Stimulated activated naive CD8-positive, alpha-beta T cell treated with anti-CD3 and anti-CD28 coated beads, Interleukin-15, amount 100 ng/mL, for 72 hours (primary cell): Measurements from ENCODE around the gene TMEM245.
"Not testable (repeated sequence)": the region's sequence is repeated elsewhere in the genome, so short reads cannot be mapped to it uniquely, and the experiment has no call there.

Experiments
- ATAC-seq: fragments of 150-1000 bp; cut with Tn5 transposase; 2 replicates; pipeline ENCODE4 v1.10.0; 2021; ENCODE audit warnings: mild to moderate bottlenecking, moderate library complexity
- DNase-seq, 2 donors: peaks; one replicate each; pipeline ENCODE4 v3.0.0; 2021 to 2022
- H3K27ac Mint-ChIP-seq, 2 donors: one replicate each; pipeline ENCODE4 v1.8.0; 2022; ENCODE audit warnings: mild to moderate bottlenecking in 2 of 2, mixed read lengths in 2 of 2, moderate library complexity in 2 of 2
- H3K27me3 Mint-ChIP-seq: one replicate; pipeline ENCODE4 v1.8.0; 2022; ENCODE audit warnings: mixed read lengths
- H3K4me1 Mint-ChIP-seq: one replicate; pipeline ENCODE4 v1.8.0; 2022; ENCODE audit warnings: mild to moderate bottlenecking, mixed read lengths
- H3K4me3 Mint-ChIP-seq, 2 donors: one replicate each; pipeline ENCODE4 v1.8.0; 2022; ENCODE audit warnings: mild to moderate bottlenecking in 2 of 2, mixed read lengths in 2 of 2, moderate library complexity in 1 of 2
- H3K9me3 Mint-ChIP-seq, 2 donors: one replicate each; pipeline ENCODE4 v1.8.0; 2022; ENCODE audit warnings: mixed read lengths in 2 of 2

TMEM245 gene

DNA sequence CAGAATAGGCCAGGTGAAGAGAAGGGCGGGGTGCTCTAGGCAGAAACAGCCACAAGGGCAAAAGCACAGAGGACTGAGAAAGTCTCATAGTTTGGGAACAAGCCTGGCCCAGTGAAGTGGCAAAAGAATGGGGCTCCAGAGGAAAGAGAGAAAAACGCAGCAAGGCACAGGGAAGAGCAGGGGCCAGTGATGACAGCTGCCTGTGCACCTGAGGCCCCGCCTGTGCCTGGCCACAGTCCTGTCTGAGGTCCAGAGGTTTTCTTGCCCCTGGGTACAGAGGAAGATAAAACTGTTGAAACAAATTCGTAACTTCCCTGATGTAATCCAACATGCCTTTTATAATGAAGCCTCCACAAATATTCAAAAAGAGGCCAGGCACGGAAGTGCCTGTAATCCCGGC lies 25.3 kb upstream of the TMEM245 start:
- DNase-seq (no peak), ATAC-seq (no peak)
- no peaks in the 10 kb centered on the region for H3K27me3 Mint-ChIP-seq
- H3K9me3 Mint-ChIP-seq: no peaks in the 10 kb centered on the region
- H3K4me3 Mint-ChIP-seq: no peak overlapping the region
- H3K27ac Mint-ChIP-seq: no peak overlapping the region
- H3K4me1 Mint-ChIP-seq: peaks cover 6% of the 10 kb centered on the region

DNA sequence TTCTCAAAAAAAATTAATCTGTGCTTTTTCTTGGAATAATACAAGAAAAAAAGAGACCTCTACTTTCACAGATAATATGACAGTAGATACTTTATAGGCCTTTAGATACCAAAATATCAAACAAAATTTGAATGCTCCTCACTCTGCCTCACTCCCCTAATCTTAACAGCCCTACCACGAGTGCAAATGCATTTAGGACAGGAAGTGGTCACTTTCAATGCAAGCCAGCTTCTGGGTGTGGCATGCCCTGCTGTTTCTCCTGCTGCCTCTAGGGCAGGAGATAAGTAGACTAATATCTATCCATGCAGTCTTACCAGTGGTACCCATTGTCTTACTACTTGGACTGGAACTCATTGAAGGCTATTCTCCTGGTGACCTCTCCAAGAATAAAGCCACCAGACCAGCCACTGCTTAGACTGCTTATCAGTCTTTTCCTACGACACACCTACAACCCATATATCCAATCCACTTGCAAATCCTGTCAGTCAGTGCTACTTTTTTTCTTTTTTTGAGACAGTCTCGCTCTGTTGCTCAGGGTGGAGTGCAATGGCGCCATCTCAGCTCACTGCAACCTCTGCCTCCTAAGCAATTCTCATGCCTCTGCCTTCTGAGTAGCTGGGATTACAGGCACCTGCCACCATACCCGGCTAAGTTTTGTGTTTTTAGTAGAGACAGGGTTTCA lies 24.3 kb upstream of the TMEM245 start:
- Mint-ChIP-seq H3K4me3 (no peak overlapping the region), H3K4me1 (peaks cover 6% of the 10 kb centered on the region), H3K9me3 (no peaks in the 10 kb centered on the region), H3K27me3 (no peaks in the 10 kb centered on the region), H3K27ac (no peak overlapping the region)
- ATAC-seq (peak; percentile 94), DNase-seq (peak in 1 of 2 donors; percentile 42)

DNA sequence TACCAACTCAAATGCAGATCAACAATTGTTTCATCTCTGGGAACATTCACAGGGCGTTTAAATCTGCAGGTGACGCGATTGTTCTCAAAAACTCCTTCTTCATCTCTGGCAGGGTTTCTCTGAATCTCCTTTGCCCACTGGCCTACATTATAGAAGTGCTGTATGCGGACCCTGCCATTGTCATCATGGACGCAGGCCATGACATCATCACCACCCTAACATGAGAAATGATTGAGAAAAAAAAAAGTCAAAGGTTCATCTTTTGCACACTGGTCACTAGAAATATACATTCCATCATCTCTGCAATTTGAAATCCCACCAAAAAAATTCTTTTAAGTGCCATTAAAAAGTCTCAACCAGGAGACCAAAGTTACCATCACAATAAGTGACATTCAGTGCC lies 21.6 kb upstream of the TMEM245 start:
- no peaks in the 10 kb centered on the region for H3K9me3 Mint-ChIP-seq
- H3K4me3 Mint-ChIP-seq: no peak overlapping the region
- DNase-seq: no peak
- H3K4me1 Mint-ChIP-seq: peaks cover 6% of the 10 kb centered on the region
- H3K27ac Mint-ChIP-seq: no peak overlapping the region
- H3K27me3 Mint-ChIP-seq: no peaks in the 10 kb centered on the region
- no peak for ATAC-seq

DNA sequence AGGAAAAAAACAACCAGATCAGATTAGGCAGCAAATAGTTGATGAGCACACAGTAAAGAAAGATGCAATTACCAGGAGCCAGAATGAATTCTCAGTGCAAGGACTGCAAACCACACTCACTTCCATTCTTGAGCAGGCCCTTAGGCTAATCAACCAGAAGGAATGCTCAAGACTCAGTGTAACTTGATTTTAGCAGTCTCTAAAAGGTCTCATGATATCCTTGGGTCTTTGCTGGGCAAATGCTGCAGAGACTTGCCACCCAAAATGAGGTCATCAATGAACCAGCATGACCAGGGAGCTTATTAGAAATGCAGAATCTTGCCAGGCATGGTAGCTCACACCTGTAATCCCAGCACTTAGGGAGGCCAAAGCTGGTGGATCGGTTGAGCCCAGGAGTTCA lies 20.1 kb upstream of the TMEM245 start:
- peaks cover 6% of the 10 kb centered on the region for H3K4me1 Mint-ChIP-seq
- no peaks in the 10 kb centered on the region for H3K27me3 Mint-ChIP-seq
- DNase-seq (no peak), ATAC-seq (no peak)
- no peak overlapping the region for H3K4me3 Mint-ChIP-seq
- no peak overlapping the region for H3K27ac Mint-ChIP-seq
- H3K9me3 Mint-ChIP-seq: no peaks in the 10 kb centered on the region

DNA sequence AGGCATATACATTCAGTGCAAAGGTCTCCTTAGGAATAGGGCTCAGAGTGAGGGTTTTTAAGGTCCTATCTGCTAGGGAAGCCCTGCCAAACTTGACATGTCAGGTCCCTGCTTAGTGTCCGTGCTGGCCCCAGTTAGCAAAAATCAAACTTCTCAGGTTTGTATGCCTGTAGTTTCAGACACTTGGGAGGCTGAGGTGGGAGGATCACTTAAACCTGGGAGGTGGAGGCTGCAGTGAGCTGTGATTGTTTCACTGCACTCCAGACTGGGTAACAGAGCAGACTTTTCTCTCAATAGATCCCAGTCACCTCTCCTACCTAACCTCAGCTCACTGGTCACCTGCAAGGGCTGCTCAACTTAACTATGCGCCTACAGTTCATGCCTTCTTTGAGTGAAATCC lies 18.7 kb upstream of the TMEM245 start:
- Mint-ChIP-seq H3K4me3 (no peak overlapping the region), H3K9me3 (no peaks in the 10 kb centered on the region), H3K4me1 (no peaks in the 10 kb centered on the region), H3K27me3 (no peaks in the 10 kb centered on the region), H3K27ac (no peak overlapping the region)
- ATAC-seq: no peak
- DNase-seq: no peak

DNA sequence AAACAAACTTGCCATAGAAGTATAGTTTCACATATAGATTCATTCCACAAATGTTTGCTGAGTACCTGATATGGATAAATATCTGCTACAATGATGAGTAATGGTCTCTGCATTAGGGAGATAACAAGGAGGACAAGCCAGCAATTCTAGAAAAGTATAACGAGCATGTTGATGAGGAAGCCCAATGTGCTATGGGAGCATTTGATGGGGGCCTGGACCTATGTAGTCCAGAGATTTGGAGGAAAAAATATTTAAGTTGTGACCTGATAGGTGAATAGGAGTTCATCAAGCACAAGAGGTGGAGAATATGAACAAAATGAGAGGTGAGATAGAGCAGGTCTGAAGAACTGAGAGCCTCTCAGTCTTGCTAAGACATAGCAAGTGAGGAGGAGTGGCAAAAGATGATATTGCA lies 14.4 kb upstream of the TMEM245 start:
- DNase-seq (no peak), ATAC-seq (no peak)
- no peak overlapping the region for H3K27ac Mint-ChIP-seq

DNA sequence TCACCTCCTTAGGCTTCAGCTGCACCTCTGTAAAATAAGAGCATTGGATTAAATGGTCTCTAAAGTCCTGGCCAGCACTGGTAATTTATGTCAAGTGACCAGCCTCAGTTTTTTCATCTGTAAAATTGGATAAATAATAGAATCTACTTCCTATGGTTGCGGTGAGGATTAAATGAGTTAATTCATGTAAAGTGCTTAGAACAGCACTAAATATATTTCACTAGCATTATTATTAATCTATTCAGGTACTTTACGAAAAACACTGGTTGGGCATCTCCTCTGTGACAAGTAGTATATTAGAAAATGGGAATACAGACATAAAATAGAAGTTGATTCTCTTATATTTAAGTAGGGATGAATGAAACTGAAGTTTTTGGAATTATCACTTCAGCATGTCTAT lies 13.8 kb upstream of the TMEM245 start:
- Mint-ChIP-seq H3K27me3 (no peaks in the 10 kb centered on the region), H3K27ac (no peak overlapping the region), H3K9me3 (no peaks in the 10 kb centered on the region), H3K4me3 (no peak overlapping the region), H3K4me1 (no peaks in the 10 kb centered on the region)
- DNase-seq: no peak
- no peak for ATAC-seq

More for the DNA sequence above, 14.4 kb upstream of the TMEM245 start:
- H3K9me3 Mint-ChIP-seq: no peaks in the 10 kb centered on the region
- H3K27me3 Mint-ChIP-seq: no peaks in the 10 kb centered on the region
- H3K4me1 Mint-ChIP-seq: no peaks in the 10 kb centered on the region
- H3K4me3 Mint-ChIP-seq: no peak overlapping the region

DNA sequence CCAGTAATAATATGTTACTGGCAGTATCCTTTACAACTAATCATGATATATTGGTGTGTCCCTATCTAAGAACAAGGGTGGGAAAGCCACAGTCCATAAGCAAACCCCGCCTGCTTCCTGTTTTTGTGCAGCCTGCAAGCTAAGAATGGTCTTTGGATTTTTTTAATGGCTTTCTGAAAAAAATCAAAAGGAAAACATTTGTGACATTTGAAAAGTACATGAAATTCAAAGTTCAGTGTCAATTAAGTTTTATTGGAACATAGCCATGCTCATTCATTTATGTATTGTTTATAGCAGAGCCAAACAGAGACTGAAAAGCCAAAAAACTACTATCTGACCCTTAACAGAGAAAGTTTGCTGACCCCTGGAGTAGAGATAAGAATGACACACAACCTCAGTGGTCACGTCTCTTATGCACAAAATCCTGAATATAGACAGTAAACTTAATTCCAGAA lies 12.8 kb upstream of the TMEM245 start:
- no peaks in the 10 kb centered on the region for H3K4me1 Mint-ChIP-seq
- H3K27ac Mint-ChIP-seq: no peak overlapping the region
- ATAC-seq (no peak), DNase-seq (no peak)
- no peaks in the 10 kb centered on the region for H3K9me3 Mint-ChIP-seq
- no peak overlapping the region for H3K4me3 Mint-ChIP-seq
- no peaks in the 10 kb centered on the region for H3K27me3 Mint-ChIP-seq

DNA sequence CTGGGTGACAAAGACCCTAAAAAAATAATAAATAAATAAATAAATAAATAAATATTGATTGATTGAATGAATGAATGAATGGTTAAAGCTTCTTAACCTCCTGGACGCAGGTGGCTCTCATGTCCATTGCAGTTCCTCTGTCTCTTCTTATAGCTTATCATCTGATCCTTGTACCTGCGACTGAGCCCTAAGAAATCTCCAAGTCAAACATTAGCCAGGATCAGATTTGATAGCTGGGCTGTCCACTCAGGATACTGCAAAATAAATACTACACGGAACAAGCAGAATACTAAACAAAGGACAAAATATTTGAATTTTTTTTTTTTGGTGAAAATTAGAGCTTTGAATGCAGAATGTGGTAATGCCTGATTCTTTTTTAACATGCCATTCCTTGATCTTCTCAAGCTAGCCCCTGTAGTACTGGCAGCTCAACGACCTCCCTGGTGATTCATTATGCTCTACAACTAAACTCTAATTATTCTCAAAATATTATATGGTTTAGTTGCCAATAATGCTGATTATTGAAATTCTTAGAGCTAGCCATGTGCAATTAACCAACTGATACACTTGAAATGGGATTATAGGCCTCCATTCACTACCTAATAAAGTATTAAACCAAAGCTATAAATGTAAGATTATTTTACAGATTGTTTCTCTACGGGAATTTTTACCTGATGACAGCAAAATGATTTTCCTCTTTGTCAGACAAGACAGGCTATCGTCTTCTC lies 9.9 kb upstream of the TMEM245 start:
- H3K27ac Mint-ChIP-seq: no peak overlapping the region
- DNase-seq (no peak), ATAC-seq (no peak)
- no peaks in the 10 kb centered on the region for H3K4me1 Mint-ChIP-seq
- H3K9me3 Mint-ChIP-seq: no peaks in the 10 kb centered on the region
- no peaks in the 10 kb centered on the region for H3K27me3 Mint-ChIP-seq
- no peak overlapping the region for H3K4me3 Mint-ChIP-seq

DNA sequence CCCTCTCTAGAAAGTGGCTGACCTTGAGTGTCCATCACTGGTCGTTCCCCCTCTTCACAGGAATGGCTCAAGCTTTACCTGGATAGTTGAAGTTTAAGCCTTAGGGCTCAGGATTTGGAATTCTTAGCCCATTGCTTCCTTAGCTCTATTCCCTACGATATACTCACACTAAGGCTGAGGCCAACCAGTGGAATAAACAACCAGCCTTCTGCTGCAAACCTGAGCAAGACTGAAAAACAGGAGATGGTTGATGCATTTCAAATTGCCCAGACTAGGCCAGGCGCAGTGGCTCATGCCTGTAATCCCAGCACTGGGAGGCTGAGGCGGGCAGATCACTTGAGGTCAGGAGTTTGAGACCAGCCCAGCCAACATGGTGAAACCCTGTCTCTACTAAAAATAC lies 6.9 kb upstream of the TMEM245 start:
- H3K9me3 Mint-ChIP-seq, H3K27me3 Mint-ChIP-seq, H3K4me3 Mint-ChIP-seq, ATAC-seq, DNase-seq, H3K27ac Mint-ChIP-seq: not testable (repeated sequence)
- H3K4me1 Mint-ChIP-seq: peaks cover 11% of the 10 kb centered on the region

DNA sequence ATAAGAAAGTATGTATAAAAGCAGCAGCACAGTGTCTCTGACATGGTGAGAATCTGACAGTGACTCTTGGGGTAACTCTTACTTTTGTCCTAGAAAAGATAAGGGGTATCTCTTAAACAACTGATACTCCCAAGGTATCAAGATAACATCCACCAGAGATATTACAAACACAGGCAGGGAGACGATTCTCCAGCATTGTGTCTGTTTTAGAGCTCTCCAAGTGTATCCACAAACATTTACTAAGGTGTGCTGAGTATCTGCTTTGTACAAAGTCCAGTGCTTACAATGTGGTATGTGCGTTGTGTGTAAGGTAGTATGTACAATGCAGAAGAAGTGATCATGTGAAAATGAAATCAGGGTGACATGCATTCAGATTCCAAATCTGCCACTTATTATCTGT lies 4.4 kb upstream of the TMEM245 start:
- no peak overlapping the region for H3K4me3 Mint-ChIP-seq
- no peaks in the 10 kb centered on the region for H3K9me3 Mint-ChIP-seq
- ATAC-seq (no peak), DNase-seq (no peak)
- H3K4me1 Mint-ChIP-seq: peaks cover 18% of the 10 kb centered on the region
- no peak overlapping the region for H3K27ac Mint-ChIP-seq
- no peaks in the 10 kb centered on the region for H3K27me3 Mint-ChIP-seq

DNA sequence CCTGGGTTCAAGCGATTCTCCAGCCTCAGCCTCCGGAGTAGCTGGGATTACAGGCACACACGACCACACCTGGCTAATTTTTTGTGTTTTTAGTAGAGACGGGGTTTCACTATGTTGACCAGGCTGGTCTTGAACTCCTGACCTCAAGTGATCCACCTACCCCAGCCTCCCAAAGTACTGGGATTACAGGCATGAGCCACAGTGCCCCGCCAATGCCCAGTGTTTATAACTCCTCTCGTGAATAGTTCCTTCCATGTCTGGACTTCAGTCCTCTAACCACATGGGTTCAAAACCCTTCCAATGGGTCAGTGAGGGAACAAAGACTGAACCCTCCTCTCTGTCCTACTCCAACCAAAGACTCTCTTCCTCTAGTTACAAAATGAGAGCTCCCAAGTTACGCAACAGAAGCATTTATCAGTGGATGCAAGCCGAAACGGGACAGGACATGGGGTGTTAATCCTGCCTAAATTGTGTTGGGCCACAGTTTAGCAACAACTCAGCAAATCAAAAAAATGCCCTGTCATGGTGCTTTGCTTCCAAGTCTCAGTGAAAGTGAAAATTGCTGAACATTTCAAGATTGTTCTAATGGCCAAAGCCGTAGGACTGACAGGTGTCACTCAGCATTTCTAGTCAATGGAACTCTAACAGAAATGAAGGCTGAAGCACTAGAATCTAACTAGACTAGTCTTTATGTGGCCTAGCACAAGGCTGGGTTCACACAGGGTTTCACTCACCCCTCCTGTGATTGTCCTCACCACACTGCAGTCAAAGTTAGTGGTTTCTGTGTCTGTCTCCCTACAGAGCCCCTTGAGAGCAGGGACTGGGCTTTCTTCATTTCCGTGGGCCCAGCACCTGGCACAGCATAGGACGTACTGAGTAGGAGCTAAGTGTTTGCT lies 3.2 kb upstream of the TMEM245 start:
- no peak for DNase-seq
- Mint-ChIP-seq H3K27ac (no peak overlapping the region), H3K4me3 (no peak overlapping the region), H3K9me3 (no peaks in the 10 kb centered on the region), H3K27me3 (no peaks in the 10 kb centered on the region), H3K4me1 (peaks cover 18% of the 10 kb centered on the region)
- ATAC-seq: no peak

DNA sequence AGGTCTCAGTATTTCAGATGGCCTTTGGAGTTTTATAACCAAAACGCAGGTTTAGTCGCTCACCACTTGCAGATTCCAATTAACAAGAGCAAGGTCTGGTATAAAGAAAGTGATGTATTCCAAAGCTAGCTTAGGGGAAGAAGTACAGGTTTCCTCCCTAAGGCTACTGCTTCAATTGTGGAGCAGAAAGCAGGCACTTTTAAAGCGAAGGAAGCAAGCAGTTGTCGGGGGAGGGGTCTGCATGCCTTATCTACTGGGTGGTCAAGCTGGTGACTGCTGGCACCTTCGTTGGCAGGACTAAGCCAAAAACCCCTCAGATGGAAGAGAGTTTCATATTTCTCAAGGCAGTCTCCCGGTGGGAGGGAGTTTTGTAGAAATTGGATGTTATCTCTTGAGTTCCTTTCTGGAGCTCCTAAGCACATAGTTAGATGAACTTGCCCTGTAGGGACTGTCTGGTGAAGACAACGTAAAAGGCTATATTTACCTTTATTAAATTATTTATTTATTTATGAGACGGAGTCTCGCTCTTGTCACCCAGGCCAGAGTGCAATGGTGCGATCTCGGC lies 1.6 kb upstream of the TMEM245 start:
- H3K27me3 Mint-ChIP-seq: no peaks in the 10 kb centered on the region
- no peak overlapping the region for H3K4me3 Mint-ChIP-seq
- H3K9me3 Mint-ChIP-seq: no peaks in the 10 kb centered on the region
- no peak overlapping the region for H3K27ac Mint-ChIP-seq
- peaks cover 34% of the 10 kb centered on the region for H3K4me1 Mint-ChIP-seq
- no peak for ATAC-seq
- DNase-seq: no peak

DNA sequence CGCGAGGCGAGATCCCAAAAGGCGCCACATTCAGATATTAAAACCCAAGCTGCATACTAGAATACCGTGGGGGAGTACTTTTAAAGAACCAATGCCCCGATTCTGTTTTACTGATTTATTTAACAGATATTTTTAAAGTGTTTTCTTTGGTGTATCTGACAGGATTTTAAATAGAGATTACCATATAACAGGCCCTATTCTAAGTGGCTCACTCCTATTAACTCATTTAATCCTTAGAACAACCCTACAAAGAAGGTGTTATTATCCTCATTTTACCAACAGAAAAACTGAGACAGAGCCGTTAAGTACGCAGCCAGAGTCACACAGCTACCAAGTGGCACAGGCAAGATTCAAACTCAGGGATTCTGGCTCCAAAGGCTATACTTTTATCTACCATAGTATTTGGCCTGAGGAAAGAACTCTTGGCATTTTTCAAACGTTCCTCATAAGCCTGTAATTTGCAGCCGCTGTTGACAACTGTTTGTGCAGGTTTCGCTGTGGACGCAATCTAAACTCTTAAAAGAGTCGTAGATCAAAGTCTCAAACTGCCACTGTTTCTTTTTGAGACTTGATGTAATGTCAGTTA lies 550 bp upstream of the TMEM245 start:
- ATAC-seq (no peak), DNase-seq (no peak)
- Mint-ChIP-seq H3K27me3 (no peaks in the 10 kb centered on the region), H3K9me3 (no peaks in the 10 kb centered on the region), H3K4me1 (peaks cover 42% of the 10 kb centered on the region), H3K4me3 (peak overlapping the region; percentile 91 to 94), H3K27ac (peak overlapping the region; percentile 59 to 74)

DNA sequence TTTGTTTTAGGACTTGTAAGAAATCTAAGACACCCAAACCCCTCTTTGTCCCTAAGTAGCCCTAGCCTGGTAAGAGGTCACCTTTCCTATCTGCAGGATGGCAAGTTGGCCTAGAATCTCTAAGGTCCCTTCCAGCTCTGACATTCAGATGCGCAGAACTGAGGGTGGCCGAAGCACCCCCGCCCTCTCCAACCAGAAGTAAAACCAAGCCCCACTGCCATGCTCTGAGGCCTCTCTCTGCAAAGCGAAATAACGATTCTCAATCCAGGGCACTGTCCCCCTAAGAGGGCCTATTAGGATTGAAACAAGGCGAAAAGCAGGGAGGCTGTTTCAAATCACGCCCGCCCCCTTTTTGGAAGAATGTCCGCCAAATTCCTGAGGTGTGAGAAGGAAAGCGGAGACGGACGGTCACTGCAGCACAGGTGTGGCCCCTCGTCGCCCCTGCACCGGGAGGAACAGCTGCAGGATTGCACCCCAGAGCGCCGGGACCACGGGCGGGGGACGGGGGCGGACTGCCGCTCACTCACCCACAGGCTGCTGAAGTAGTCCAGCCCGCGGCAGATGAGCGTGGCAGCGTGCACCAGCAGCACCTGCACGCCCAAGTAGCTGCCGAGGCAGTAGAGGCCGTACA lies 824 bp downstream of the TMEM245 start:
- ATAC-seq (no peak), DNase-seq (no peak)
- H3K27ac Mint-ChIP-seq: peak overlapping the region; percentile 88 to 95
- H3K4me3 Mint-ChIP-seq: peak overlapping the region; percentile 91 to 94
- H3K4me1 Mint-ChIP-seq: peaks cover 56% of the 10 kb centered on the region
- no peaks in the 10 kb centered on the region for H3K27me3 Mint-ChIP-seq
- H3K9me3 Mint-ChIP-seq: no peaks in the 10 kb centered on the region
